ENCODE measurements around the gene AGPAT2. TPM values are rescaled to one million over a fixed set of nuclear protein-coding genes. Genes with fewer than 3 reads are reported as not detected.
"Not testable (repeated sequence)": the region's sequence is repeated elsewhere in the genome, so short reads cannot be mapped to it uniquely, and the experiment has no call there.

AGPAT2 gene
- total RNA-seq, 1 donor from 2014 or later: 53.8 TPM

DNA sequence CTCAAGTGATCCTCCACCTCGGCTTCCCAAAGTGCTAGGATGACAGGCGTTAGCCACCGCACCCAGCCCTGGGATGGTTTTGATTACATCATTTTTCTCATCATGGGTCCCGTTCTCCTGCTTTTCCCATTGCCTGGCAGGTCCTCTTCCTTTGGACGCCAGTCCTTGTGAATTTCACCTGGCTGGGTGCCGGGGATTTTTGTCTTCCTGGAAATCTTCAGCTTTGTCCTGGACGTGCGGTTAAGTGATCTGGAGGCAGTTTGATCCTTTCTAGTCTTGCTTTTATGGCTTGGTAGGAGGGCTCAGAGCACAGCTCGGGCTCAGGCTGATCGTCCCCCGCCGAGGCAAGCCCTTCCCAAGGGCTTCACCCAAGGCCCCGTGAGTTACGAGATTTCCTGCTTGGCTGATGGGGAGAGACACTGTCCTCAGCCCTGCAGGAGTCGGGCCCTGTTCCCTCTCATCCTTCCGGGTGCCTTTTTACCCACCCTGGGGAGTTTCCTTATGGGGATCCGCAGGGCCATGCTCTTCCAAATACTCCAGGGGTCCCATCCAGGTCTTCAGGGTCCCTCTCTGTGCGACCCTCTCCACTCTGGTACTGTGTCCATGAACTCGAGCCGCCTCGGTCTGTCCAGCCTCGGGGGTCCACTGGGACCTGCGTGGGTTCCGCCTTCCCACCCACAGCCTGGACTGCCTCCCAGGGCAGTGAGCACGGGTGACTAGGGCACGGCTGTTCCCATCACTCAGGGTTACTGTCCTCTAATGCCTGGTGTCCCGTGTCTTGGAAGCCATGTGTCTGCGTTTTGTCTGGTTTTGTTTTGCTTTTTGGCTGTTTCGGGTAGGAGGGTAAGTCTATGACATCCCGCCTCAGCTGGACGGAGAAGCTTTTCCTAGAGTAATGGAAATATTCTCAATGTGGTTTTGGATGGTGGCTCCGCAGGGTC, 46.8 kb downstream of the AGPAT2 start:
- intact Hi-C loops (cut with micrococcal nuclease): no loop called here
- ATAC-seq (no peak), DNase-seq (peak; percentile 39)

DNA sequence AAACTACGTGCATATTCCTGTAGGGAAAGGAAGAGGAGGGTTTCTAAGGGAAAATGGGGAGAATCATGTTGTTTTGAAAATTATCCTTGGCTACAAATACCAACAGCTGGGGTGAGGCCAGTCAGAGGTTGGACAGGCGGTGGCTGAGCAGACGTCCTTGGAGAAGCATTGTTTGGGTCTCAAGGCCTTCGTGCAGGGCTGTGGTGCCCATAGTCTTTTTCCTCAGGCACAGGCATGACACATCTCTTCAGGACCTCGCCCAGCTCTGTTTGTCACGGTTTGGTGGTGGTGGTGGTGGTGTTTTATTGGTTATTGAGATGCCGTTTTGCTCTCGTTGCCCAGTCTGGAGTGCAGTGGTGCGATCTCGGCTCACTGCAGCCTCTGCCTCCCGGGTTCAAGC, 52.4 kb downstream of the AGPAT2 start:
- ATAC-seq: no peak
- intact Hi-C loops (cut with micrococcal nuclease): no loop called here
- no peak for DNase-seq

DNA sequence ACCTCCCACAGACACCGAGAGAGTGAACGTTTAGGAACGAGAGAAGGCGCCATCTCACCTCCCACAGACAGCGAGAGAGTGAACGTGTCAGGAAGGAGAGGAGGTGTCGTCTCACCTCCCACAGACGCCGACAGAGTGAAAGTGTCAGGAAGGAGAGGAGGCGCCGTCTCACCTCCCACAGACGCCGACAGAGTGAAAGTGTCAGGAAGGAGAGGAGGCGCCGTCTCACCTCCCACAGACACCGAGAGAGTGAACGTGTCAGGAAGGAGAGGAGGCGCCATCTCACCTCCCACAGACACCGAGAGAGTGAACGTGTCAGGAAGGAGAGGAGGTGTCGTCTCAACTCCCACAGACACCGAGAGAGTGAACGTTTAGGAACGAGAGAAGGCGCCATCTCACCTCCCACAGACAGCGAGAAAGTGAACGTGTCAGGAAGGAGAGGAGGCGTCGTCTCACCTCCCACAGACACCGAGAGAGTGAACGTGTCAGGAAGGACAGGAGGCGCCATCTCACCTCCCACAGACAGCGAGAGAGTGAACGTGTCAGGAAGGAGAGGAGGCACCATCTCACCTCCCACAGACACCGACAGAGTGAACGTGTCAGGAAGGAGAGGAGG, 54.7 kb downstream of the AGPAT2 start:
- DNase-seq; intact Hi-C loops (cut with micrococcal nuclease); ATAC-seq: not testable (repeated sequence)

DNA sequence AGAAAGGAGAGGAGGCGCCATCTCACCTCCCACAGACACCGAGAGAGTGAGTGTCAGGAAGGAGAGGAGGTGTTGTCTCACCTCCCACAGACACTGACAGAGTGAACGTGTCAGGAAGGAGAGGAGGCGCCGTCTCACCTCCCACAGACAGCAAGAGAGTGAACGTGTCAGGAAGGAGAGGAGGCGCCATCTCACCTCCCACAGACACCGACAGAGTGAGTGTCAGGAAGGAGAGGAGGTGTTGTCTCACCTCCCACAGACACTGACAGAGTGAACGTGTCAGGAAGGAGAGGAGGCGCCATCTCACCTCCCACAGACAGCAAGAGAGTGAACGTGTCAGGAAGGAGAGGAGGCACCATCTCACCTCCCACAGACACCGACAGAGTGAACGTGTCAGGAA, 55.2 kb downstream of the AGPAT2 start:
- intact Hi-C loops (cut with micrococcal nuclease); ATAC-seq; DNase-seq: not testable (repeated sequence)

DNA sequence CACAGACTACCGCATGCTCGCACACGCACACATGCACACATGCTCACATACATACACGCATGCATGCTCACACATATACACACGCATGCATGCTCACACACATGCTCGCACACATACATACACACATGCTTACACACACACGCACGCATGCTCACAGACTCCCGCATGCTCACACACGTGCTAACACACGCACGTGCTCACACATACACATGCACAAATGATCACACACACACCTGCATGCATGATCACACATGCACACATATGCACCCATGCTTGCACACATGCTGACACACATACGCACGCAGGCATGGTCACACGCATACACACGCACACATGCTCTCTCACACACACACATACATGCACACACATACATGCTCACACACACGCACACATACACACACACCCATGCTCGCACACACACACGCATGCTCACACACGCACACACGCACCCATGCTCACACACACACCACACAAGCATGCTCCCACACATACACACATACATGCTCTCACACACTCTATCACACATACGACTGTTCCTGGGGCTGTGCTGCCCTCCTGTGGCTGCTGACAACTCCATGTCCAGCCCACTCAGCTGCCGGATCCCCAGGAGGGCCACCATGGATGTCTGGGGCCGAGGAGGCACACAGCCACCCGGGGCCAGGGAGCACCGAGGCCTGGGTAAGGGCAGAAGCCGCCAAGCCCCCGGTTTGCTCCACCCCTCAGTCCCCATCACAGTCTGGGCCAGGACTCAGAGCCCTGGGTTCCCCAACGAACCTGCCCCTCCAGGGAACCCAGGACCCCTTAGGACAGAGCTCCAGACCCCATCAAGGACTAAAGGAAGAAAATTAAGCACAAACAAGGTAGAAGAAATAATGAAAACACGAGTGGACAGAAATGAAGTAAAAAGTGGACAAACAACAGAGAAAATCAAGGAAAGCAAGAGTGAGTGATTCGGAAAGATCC, 55.9 kb downstream of the AGPAT2 start:
- peak; percentile 90 for DNase-seq
- ATAC-seq: peak; percentile 93
- intact Hi-C loops (cut with micrococcal nuclease): no loop called here

DNA sequence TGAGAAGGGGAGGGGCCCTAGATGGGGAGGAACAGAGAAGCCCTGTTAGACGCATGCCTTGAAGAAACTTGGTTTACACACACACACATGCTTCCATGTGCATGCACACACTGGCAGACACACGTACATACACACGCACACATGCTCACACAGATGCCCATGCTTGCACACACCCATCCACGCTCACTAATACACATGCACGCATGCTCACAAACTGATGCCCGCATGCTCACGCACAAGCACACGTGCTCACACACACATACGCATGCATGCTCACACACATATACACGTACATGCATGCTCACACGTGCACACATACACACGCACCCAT, 56.6 kb downstream of the AGPAT2 start:
- no peak for DNase-seq
- ATAC-seq: no peak
- intact Hi-C loops (cut with micrococcal nuclease): no loop called here

DNA sequence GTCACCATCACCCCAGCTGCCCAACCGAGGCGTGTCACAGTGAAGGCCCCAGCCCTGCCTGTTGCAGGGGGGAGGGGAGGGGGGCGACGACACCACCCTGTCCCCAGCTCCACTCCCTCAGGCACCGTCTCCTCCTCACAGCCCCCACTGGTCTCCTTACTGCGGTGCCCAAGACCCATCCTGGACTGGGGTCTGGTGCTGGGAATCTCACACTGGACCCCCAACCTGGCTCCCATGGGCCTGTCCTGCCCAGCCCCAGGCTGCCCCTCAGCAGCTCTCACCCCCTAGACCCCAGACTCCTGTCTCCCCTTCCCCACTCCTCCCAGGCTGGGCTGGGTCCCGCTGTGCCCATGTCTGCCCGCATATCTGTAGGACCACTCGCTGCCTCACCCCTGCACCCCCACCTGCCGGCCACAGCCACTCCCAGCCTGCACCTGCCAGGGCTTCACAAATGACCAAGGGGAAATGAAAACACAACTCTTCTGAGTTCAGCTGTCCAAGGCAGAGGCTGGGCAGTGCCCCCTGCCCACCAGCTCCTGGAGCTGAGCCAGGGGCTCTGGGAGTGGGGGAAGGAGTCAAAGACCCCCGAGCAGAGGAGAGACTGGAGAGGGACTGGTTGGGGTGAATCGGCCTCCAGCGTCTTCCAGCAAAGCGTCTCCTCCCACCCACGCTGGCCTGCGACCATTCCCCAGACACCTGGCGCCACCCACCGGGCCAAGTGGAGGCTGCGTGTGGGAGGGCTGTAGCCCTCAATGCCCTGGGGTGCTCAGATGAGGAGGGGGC, 57.2 kb downstream of the AGPAT2 start:
- DNase-seq: peak; percentile 70
- intact Hi-C loops (cut with micrococcal nuclease): no loop called here
- peak; percentile 61 for ATAC-seq

DNA sequence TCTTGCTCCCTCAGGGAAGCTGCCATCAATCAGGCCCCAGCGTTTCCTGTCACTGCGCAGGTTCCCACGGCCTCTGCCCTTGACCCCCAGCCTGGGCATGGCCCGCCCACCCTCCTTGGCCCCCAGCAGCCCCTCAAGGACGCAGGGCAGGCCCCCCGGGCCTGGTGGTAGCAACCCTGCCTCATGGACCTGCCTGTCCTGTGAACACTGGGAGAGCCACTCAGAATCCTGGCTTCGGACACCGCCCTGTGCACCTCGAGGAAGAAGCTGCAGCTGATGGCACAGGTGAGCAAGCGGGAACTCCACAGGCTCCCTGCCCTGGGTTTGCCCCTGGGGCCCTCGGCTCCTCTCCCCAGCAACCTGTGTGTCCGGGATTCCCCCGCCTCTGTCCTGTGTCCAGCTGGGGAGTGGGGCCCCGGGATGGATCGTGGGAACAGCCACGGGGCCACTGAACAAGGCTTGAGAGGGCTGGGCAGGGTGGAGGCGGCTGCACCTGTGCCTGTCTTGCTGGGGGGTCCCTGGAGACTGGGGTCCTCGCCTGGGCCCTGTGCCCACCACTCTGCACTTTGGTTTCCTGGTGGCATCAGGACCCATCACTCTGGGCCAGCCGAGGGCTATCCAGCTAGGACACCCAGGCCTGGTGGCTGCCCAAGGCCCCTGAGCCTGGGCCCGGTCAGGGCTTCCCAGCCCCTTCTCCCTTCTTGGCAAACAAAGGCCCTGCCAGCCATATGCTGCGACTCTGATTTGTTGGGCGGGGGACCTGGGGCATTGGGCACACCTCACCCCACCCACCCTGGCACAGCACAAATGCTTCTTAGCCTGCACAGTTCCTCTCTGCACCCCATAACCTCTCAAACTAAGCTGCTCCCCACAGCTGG, 58.0 kb downstream of the AGPAT2 start:
- ATAC-seq (no peak), DNase-seq (no peak)
- intact Hi-C loops (cut with micrococcal nuclease): no loop called here

DNA sequence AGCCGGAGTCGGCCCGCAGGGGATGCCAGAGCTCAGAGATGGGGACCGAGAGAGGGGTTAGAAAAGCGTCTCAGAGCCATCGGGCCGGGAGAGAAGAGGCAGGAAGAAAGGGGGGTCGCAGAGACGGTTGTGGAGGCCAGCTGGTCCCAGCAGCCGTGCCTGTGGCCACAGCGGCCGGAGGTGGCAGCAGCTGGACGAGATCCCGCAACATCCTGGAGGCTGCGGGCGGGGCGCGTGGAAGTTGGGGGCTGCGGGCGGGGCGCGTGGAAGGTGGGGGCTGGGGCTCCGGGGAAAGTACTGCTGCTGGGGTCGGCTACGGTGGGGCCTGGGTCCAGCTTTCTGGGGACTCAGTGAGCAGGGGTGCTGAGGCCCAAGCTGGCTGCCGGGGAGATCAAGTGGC, 59.0 kb downstream of the AGPAT2 start:
- intact Hi-C loops (cut with micrococcal nuclease): no loop called here
- DNase-seq (no peak), ATAC-seq (no peak)

DNA sequence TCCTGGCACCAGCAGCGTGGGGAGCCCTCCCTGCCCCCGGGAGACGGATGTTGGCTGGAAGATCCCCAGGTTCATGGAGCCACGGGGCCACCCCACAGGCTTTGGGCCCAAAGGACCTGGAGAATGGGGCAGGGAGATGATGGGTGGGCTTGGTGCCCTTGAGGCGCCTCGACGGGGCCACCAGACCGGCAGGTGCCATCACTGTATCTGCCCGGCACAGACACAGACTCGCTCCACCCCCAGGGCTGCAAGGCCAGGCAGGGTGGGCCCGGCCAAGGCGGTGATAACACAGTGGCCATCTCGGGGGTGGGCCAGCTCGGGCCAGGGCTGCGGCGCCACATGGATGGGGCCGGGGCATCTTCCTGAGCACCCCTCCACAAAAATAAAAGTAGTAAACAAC, 59.6 kb downstream of the AGPAT2 start:
- ATAC-seq (no peak), DNase-seq (no peak)
- intact Hi-C loops (cut with micrococcal nuclease): no loop called here

DNA sequence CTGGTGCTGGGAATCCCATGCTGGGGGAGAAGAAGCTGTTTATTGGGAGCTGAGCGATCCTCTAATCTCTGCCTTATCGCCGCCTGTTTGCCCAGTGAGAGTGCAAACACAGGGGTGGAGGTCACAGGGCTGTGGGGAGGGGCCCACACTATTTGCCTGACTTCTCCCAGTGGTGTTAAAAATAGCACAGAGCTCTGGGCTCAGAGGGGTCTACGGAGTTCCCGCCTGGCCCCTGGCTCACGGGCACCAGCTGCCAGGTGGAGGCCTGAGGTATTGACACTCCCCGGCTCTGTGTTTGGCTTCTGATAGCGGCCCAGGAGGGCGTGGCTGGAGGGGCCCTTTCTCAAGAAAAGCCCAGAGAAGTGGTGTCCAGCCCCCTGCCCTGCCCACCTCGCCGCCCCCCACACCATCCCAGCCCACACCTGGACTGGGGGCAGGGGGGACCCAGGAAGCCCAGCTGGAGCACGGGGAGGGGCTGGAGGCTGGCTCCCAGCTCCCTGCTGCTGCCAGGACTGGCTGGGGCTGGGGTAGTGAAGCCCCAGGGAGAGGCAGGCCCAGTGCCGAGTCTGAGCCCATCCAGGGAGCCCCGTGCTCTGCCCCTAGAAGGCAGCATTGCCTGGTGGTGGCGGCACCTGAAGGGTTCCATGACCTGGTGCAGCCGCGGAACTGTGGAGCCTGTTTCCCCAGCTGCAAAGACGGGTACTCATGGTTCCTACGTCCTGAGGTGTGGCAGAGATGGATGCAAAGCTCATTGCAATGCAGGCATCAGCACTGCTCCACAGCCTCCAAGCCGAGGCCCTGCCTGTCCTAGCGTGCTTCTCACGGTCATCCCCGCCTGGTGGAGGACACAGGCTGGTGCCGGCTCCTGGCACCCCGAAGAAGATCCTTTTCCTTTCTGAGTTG, 60.3 kb downstream of the AGPAT2 start:
- intact Hi-C loops (cut with micrococcal nuclease): no loop called here
- ATAC-seq (no peak), DNase-seq (no peak)

DNA sequence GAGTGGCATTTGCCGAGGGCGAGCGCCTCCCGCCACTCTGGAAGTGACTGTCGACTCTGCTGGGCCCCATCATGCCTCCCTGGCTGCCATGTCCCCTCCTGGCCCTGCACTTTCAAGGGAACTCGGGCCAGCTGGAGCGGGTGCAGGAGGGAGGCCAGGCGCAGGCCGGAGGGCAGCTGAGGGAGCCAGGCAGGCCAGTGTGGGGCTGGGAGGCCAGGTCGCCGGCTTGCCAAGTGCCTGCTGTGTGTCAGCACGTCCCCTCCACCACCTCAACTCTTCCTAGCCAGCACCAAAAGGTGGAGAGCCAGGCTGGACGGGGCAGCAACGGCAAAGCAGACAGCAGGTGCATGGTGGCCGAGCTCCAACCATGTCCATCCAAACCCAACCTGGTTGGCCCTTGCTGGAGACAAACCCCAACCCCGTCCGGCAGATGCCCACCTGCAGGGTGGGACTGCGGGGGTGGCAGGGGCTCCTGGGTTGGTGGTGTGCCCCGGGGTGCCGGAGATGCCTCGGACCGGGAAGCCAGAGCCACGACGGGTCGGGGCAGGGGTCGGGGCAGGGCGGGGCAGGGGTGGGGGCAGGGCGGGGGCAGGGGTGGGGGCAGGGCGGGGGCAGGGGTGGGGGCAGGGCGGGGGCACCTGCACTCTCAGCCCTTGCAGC, 61.1 kb downstream of the AGPAT2 start:
- ATAC-seq (peak; percentile 29), DNase-seq (peak; percentile 56)

DNA sequence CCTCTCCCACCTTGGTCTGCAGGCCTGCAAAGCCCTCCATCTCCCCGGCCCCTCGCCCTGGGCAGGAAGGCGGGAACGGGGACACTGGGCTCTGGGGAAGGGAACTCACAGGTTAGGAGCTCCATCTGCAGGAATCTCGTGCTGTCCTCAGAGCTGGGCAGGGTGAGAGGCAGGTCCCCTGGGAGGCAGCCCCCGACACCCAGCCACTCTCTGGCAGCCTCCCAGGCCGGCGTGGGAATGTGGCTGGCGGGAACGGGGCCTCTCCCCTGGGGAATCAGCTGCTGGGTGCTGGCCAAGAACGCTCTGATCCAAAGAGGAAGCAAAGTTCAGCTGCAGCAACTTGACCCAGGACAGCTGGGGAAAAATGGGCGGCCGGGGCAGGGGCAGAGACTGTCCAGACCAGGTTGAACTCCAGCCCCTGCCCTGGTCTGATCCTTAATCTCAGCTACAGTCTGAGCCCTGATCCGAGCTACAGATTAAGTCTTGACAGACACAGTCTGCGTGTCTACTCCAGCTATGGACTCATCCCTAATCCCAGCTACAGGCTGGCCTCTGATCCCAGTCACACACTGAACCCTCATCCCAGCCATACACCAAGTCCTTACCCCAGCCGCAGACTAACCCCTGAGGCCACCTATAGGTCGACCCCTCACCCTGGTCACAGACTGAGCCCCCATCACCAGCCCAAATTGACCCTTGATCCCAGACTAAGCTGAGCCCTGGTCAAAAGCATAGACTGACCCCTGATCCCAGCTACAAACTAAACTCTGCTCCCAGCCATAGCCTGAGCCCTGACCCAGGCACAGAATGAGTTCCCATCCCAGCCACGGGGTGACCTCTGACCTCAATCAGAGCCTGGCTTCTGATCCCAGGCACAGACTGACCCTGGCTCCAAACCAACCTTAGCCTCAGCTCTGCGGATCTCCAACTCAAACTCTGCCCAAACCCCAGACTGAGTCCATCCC, 61.9 kb downstream of the AGPAT2 start:
- intact Hi-C loops (cut with micrococcal nuclease): loop anchor here (2.0 kb wide), 1 partner anchor 141 kb away; no protein-coding TSS in a partner anchor
- DNase-seq (peak; percentile 93), ATAC-seq (peak; percentile 85)

More for the DNA sequence above, 61.1 kb downstream of the AGPAT2 start:
- intact Hi-C loops (cut with micrococcal nuclease): no loop called here

DNA sequence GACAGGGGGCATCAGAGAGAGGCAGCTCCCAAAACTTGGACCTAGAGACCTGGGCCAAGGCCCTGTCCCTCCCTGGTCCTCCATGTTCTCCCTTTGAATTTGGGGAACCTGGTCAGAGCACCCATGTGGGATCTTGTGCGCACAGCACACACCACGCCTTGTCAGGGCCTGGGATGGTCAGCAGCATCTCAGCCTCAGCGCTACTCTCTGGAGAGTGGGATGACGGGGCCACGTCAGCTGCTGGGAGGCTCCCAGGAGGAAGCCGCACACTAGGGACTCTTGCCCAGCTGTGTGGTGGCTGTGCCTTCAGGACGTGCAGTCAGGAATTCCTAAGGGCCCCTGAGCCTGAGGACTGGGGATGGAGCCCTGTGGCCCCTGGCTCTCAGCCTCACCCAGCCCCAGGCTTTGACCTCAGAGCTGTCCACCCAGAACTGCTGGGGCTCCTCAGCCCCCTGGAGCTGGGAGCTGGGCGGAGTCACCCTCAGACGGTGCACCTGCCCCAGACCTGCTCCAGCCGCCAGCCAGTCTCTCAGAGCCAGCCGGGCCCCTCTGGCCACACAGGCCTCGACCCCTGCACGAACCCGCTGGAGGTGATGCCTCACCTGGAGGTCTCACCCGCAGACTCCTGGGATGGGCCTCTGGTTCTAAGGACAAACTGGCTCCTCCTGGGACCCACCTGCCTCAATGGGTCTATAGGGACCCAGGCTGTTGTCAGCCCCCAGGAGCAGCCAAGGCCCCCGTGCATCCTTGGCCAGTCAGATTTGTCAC, 62.9 kb downstream of the AGPAT2 start:
- DNase-seq (peak; percentile 36), ATAC-seq (peak; percentile 7)
- intact Hi-C loops (cut with micrococcal nuclease): loop anchor here (2.0 kb wide), 1 partner anchor 140 kb away; no protein-coding TSS in a partner anchor

Data from left ventricle myocardium superior (tissue), 1 donor.